Right lung (tissue), 5 donors: ENCODE results near the gene TIMM17A. TPM values are rescaled to one million over a fixed set of nuclear protein-coding genes. Genes with fewer than 3 reads are reported as not detected.
A peak's percentile ranks its signal among the peaks of the same experiment; 100 is the strongest.
"Not testable (repeated sequence)": the region's sequence is repeated elsewhere in the genome, so short reads cannot be mapped to it uniquely, and the experiment has no call there.

Experiments
- DNase-seq, 2 donors: peaks; one replicate each; pipeline ENCODE4 v3.0.0-alpha.2; 2013
- polyA plus RNA-seq, 5 donors: library from polyadenylated mRNA; unstranded; fragments of 120-200 nt; gene quantifications; one replicate each; pipeline versions ENCODE4 v1.2.1 to v1.2.3, GENCODE V29; 2013; ENCODE audit warnings: inconsistent platforms in 1 of 5, low replicate concordance in 1 of 5; ENCODE audit not compliant: insufficient read length in 5 of 5, insufficient read depth in 1 of 5

Gene TIMM17A
- polyA plus RNA-seq, 5 donors: 46.5 to 54.9 (median 51.1) TPM

- no peak for DNase-seq
Measured at GRCh38 chr1:202013603-202014002, 58.3 kb downstream of the TIMM17A start.

DNA sequence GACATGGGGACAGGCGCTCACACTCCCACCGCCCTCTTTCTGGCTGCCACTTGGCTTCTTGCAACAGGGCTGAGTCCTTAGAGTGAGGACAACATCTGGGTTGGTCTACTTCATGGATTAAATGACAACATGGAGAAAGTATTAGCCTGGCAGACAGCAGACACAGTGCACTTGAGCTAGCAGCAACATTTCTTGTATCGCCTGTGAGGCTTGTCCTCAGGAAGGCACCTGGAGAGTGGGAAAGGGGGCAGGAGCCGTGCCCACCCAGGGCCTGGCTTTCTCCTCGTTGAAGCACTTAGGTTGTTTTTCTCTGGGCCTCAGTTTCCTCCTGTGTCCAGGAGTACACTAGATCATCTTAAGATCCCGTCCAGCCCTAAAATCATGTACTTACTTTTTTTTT, 58.8 kb downstream of the TIMM17A start:
- no peak for DNase-seq

GRCh38 chr1:202014915-202015661, 59.8 kb downstream of the TIMM17A start:
- no peak for DNase-seq

GRCh38 chr1:202015662-202015937, 60.3 kb downstream of the TIMM17A start:
- no peak for DNase-seq

- DNase-seq: no peak
Measured at GRCh38 chr1:202016022-202016810, 60.9 kb downstream of the TIMM17A start.

- DNase-seq: no peak
Measured at GRCh38 chr1:202016811-202017748, 61.8 kb downstream of the TIMM17A start.

- DNase-seq: no peak
Measured at GRCh38 chr1:202017749-202018467, 62.6 kb downstream of the TIMM17A start.

GRCh38 chr1:202018468-202019234, 63.3 kb downstream of the TIMM17A start:
- peak; percentile 48 to 50 for DNase-seq

DNA sequence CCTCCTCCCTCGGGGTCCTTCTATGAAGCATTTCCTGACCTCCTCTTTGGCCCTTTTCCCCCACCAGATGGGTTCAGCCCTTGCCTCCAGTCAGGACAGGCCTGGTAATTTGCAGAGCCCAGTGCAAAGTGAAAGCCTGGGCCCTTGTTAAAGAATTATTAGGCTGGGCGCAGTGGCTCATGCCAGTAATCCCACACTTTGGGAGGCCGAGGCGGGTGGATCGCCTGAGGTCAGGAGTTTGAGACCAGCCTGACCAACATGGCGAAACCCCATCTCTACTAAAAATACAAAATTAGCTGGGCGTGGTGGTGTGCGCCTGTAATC, 63.9 kb downstream of the TIMM17A start:
- DNase-seq: not testable (repeated sequence)

Other genes starting within 250 kb of the TIMM17A start
- gene IPO9, start 126.3 kb upstream of the TIMM17A start, polyA plus RNA-seq: 10 to 100 TPM; 71.0 to 98.4 (median 92.2) TPM
- gene SHISA4, start 66.6 kb upstream of the TIMM17A start, polyA plus RNA-seq: 10 to 100 TPM; 14.7 to 25.6 (median 18.5) TPM
- gene LMOD1, start 9.0 kb upstream of the TIMM17A start, polyA plus RNA-seq: 1 to 10 TPM; 3.5 to 8.2 (median 5.1) TPM
- 10 to 100 TPM; 54.7 to 66.3 (median 59.5) TPM for gene RNPEP, start 27.1 kb downstream of the TIMM17A start, polyA plus RNA-seq
- 10 to 100 TPM; 54.6 to 93.2 (median 63.4) TPM for gene ELF3, start 55.1 kb downstream of the TIMM17A start, polyA plus RNA-seq
- gene GPR37L1, start 167.4 kb downstream of the TIMM17A start, polyA plus RNA-seq: under 1 TPM; 0.06 to 0.12 (median 0.07) TPM
- 10 to 100 TPM; 36.5 to 47.3 (median 43.8) TPM for gene ARL8A, start 189.2 kb downstream of the TIMM17A start, polyA plus RNA-seq
- 1 to 10 TPM; 1.2 to 1.5 (median 1.4) TPM for gene PTPN7, start 205.1 kb downstream of the TIMM17A start, polyA plus RNA-seq
- gene LGR6, start 238.3 kb downstream of the TIMM17A start, polyA plus RNA-seq: 1 to 10 TPM in 3 of 5 donors, under 1 TPM in 2; 0.61 to 1.7 (median 1.2) TPM